HG02885 (cell line): ENCODE results near the gene OR2AK2.

ENCODE experiments used
- ATAC-seq: cut with Tn5 transposase; IDR thresholded peaks from one replicate; pipeline ENCODE4 v1.9.1; 2021; ENCODE audit warnings: mild to moderate bottlenecking; ENCODE audit not compliant: unreplicated experiment, poor library complexity

Gene OR2AK2

GRCh38 chr1:247964933-247965332 lies at the start of gene OR2AK2:
TSS of gene OR2AK2 (plus strand) at chr1:247965233. CDS start at chr1:247965377, 144 bp downstream.
- ATAC-seq = no peak

GRCh38 chr1:247919952-247920351 lies 45.1 kb upstream of the OR2AK2 start, which contains the start of gene OR2T8:
TSS of gene OR2T8 (plus strand) at chr1:247920252. CDS start at chr1:247921018, 766 bp downstream.
- ATAC-seq = no peak

GRCh38 chr1:247923941-247924340 lies 41.1 kb upstream of the OR2AK2 start:
- ATAC-seq = no peak

GRCh38 chr1:247924868-247925267 lies 40.2 kb upstream of the OR2AK2 start, which contains the start of gene OR2AJ1:
TSS of gene OR2AJ1 (plus strand) at chr1:247924889. CDS start at chr1:247933769, 8,880 bp downstream.
- no peak for ATAC-seq

GRCh38 chr1:247933989-247934388 lies 31.0 kb upstream of the OR2AK2 start:
- no peak for ATAC-seq

- ATAC-seq = no peak
These were observed 29.3 kb upstream of the OR2AK2 start for GRCh38 chr1:247935781-247936180.

- no peak for ATAC-seq
These were observed 28.6 kb upstream of the OR2AK2 start for GRCh38 chr1:247936415-247936814.

GRCh38 chr1:247936965-247937734 lies 27.9 kb upstream of the OR2AK2 start:
- peak; percentile 99 for ATAC-seq

GRCh38 chr1:247942624-247943023 lies 22.4 kb upstream of the OR2AK2 start:
- no peak for ATAC-seq

- no peak for ATAC-seq
These were observed 16.5 kb upstream of the OR2AK2 start, which contains the start of gene OR2L8 for GRCh38 chr1:247948558-247948957. TSS of gene OR2L8 (plus strand) at chr1:247948858. CDS start at chr1:247948858, 0 bp downstream.

GRCh38 chr1:247953408-247953807 lies 11.6 kb upstream of the OR2AK2 start:
- no peak for ATAC-seq

GRCh38 chr1:247961791-247962190 lies 3.2 kb upstream of the OR2AK2 start:
- no peak for ATAC-seq

- no peak for ATAC-seq
These were observed 2.0 kb upstream of the OR2AK2 start for GRCh38 chr1:247962911-247963588.

- peak; percentile 84 for ATAC-seq
These were observed 1.6 kb downstream of the OR2AK2 start for GRCh38 chr1:247966532-247967204.

- ATAC-seq = no peak
These were observed 28.0 kb downstream of the OR2AK2 start for GRCh38 chr1:247992986-247993385.

GRCh38 chr1:247998811-247999210 lies 33.8 kb downstream of the OR2AK2 start:
- no peak for ATAC-seq

GRCh38 chr1:248000169-248000568 lies 35.1 kb downstream of the OR2AK2 start:
- no peak for ATAC-seq

GRCh38 chr1:248007778-248008177 lies 42.7 kb downstream of the OR2AK2 start:
- ATAC-seq = no peak

GRCh38 chr1:248009681-248010080 lies 44.6 kb downstream of the OR2AK2 start:
- no peak for ATAC-seq

GRCh38 chr1:248013229-248013710 lies 48.2 kb downstream of the OR2AK2 start, which contains the start of gene OR2L5:
TSS of gene OR2L5 (plus strand) at chr1:248013660. CDS start at chr1:248021948, 8,288 bp downstream.
- no peak for ATAC-seq
